Measurements from ENCODE around the gene PUM2. TPM values are rescaled to one million over a fixed set of nuclear protein-coding genes. Genes with fewer than 3 reads are reported as not detected.

Gene PUM2
- total and polyA plus RNA-seq, 2 of the 8 experiments (the other 6 are each of a cell fraction or from before 2014, with no cell fraction given): 46.6 to 114 TPM

- TF ChIP-seq, protein P1, sequence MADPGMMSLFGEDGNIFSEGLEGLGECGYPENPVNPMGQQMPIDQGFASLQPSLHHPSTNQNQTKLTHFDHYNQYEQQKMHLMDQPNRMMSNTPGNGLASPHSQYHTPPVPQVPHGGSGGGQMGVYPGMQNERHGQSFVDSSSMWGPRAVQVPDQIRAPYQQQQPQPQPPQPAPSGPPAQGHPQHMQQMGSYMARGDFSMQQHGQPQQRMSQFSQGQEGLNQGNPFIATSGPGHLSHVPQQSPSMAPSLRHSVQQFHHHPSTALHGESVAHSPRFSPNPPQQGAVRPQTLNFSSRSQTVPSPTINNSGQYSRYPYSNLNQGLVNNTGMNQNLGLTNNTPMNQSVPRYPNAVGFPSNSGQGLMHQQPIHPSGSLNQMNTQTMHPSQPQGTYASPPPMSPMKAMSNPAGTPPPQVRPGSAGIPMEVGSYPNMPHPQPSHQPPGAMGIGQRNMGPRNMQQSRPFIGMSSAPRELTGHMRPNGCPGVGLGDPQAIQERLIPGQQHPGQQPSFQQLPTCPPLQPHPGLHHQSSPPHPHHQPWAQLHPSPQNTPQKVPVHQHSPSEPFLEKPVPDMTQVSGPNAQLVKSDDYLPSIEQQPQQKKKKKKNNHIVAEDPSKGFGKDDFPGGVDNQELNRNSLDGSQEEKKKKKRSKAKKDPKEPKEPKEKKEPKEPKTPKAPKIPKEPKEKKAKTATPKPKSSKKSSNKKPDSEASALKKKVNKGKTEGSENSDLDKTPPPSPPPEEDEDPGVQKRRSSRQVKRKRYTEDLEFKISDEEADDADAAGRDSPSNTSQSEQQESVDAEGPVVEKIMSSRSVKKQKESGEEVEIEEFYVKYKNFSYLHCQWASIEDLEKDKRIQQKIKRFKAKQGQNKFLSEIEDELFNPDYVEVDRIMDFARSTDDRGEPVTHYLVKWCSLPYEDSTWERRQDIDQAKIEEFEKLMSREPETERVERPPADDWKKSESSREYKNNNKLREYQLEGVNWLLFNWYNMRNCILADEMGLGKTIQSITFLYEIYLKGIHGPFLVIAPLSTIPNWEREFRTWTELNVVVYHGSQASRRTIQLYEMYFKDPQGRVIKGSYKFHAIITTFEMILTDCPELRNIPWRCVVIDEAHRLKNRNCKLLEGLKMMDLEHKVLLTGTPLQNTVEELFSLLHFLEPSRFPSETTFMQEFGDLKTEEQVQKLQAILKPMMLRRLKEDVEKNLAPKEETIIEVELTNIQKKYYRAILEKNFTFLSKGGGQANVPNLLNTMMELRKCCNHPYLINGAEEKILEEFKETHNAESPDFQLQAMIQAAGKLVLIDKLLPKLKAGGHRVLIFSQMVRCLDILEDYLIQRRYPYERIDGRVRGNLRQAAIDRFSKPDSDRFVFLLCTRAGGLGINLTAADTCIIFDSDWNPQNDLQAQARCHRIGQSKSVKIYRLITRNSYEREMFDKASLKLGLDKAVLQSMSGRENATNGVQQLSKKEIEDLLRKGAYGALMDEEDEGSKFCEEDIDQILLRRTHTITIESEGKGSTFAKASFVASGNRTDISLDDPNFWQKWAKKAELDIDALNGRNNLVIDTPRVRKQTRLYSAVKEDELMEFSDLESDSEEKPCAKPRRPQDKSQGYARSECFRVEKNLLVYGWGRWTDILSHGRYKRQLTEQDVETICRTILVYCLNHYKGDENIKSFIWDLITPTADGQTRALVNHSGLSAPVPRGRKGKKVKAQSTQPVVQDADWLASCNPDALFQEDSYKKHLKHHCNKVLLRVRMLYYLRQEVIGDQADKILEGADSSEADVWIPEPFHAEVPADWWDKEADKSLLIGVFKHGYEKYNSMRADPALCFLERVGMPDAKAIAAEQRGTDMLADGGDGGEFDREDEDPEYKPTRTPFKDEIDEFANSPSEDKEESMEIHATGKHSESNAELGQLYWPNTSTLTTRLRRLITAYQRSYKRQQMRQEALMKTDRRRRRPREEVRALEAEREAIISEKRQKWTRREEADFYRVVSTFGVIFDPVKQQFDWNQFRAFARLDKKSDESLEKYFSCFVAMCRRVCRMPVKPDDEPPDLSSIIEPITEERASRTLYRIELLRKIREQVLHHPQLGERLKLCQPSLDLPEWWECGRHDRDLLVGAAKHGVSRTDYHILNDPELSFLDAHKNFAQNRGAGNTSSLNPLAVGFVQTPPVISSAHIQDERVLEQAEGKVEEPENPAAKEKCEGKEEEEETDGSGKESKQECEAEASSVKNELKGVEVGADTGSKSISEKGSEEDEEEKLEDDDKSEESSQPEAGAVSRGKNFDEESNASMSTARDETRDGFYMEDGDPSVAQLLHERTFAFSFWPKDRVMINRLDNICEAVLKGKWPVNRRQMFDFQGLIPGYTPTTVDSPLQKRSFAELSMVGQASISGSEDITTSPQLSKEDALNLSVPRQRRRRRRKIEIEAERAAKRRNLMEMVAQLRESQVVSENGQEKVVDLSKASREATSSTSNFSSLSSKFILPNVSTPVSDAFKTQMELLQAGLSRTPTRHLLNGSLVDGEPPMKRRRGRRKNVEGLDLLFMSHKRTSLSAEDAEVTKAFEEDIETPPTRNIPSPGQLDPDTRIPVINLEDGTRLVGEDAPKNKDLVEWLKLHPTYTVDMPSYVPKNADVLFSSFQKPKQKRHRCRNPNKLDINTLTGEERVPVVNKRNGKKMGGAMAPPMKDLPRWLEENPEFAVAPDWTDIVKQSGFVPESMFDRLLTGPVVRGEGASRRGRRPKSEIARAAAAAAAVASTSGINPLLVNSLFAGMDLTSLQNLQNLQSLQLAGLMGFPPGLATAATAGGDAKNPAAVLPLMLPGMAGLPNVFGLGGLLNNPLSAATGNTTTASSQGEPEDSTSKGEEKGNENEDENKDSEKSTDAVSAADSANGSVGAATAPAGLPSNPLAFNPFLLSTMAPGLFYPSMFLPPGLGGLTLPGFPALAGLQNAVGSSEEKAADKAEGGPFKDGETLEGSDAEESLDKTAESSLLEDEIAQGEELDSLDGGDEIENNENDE (IDR thresholded peaks at IDR 0.05; ENCODE audit: insufficient replicate concordance, low read length): no peak
- TF ChIP-seq TAF7 (optimal IDR thresholded peaks at IDR 0.05; ENCODE audit: borderline replicate concordance, low read depth, low read length) (no peak), HDAC2 (IDR thresholded peaks at IDR 0.05; ENCODE audit: borderline replicate concordance in 1 of 2, low read depth in 2 of 2, low read length in 2 of 2) (no peak), SP1 (IDR thresholded peaks at IDR 0.05; ENCODE audit: low read depth, low read length) (no peak), KDM5A (IDR thresholded peaks at IDR 0.05; ENCODE audit: low read length) (no peak), SIN3A (conservative IDR thresholded peaks at IDR 0.05 in 1 of 2, IDR thresholded peaks at IDR 0.05 in 1 of 2; ENCODE audit: low read depth in 1 of 2, low read length in 2 of 2) (no peak), POLR2AphosphoS5 (IDR thresholded peaks at IDR 0.05; ENCODE audit: low read depth, low read length) (no peak)
Observed at GRCh38 chr2:20307311-20307710, 43.3 kb downstream of the PUM2 start (continued).

Data from H1 (cell line).